K562 (cell line): Measurements from ENCODE around the gene SPRY4. TPM values are rescaled to one million over a fixed set of nuclear protein-coding genes. Genes with fewer than 3 reads are reported as not detected.

Experiments used
- CXXC5 ChIP-seq: fragments of 250-450 bp; sonication (Bioruptor Pico); IDR thresholded peaks from 2 replicates; pipeline ENCODE4 v1.8.0; 2022; ENCODE audit warnings: inconsistent platforms, mild to moderate bottlenecking, moderate library complexity
- ETV6 ChIP-seq, 3 experiments: fragments of 150-350 bp in 1 of 3; sonication (generic) in 1 of 3; formaldehyde crosslinking in 1 of 3; IDR thresholded peaks; 2 replicates each; pipeline versions ENCODE4 v1.6.1 to v1.8.0; 2014 to 2022; ENCODE audit warnings: borderline replicate concordance in 2 of 3, low read depth in 2 of 3, antibody characterized with exemption in 1 of 3, low read length in 1 of 3, mild to moderate bottlenecking in 1 of 3, missing genetic modification reagents in 1 of 3
- L3MBTL2 ChIP-seq: fragments of 450-650 bp; IDR thresholded peaks from 2 replicates; pipeline ENCODE4 v1.6.1; 2016; ENCODE audit warnings: mild to moderate bottlenecking, moderate library complexity
- NCOR1 ChIP-seq: fragments of 450-650 bp; IDR thresholded peaks from 2 replicates; pipeline ENCODE4 v1.6.1; 2016; ENCODE audit warnings: mild to moderate bottlenecking, moderate library complexity
- NR4A1 ChIP-seq, 2 experiments: fragments of 250-450 bp in 1 of 2; fragments of 450-650 bp in 1 of 2; sonication (Bioruptor Pico) in 1 of 2; IDR thresholded peaks; 2 replicates each; pipeline versions ENCODE4 v1.4.0 to v1.6.1; 2016 to 2020; ENCODE audit warnings: mild to moderate bottlenecking in 2 of 2, missing compliant biosample characterization in 1 of 2, missing genetic modification characterization in 1 of 2, moderate library complexity in 1 of 2
- RB1 ChIP-seq: fragments of 450-650 bp; IDR thresholded peaks from 2 replicates; pipeline ENCODE4 v1.6.1; 2017; ENCODE audit warnings: low read depth, mild to moderate bottlenecking
- RCOR1 ChIP-seq, 2 experiments: IDR thresholded peaks; 2 replicates each; pipeline ENCODE4 v1.6.1; 2012; ENCODE audit warnings: low read depth in 2 of 2, low read length in 2 of 2, borderline replicate concordance in 1 of 2, improper control_type of control experiment in 1 of 2
- SMAD1 ChIP-seq: fragments of 150-350 bp; IDR thresholded peaks from 2 replicates; pipeline ENCODE4 v1.6.1; 2014; ENCODE audit warnings: low read length, low read depth; ENCODE audit not compliant: partially characterized antibody
- SOX6 ChIP-seq: fragments of 450-650 bp; IDR thresholded peaks from 2 replicates; pipeline ENCODE4 v1.6.1; 2014; ENCODE audit warnings: mild to moderate bottlenecking
- SRSF3 ChIP-seq: fragments of 200-400 bp; formaldehyde crosslinking; IDR thresholded peaks from 2 replicates; pipeline ENCODE4 v1.6.1; 2016; ENCODE audit warnings: mild to moderate bottlenecking, low read length, moderate library complexity; ENCODE audit not compliant: insufficient read depth
- TAL1 ChIP-seq: fragments of 450-650 bp; IDR thresholded peaks from 2 replicates; pipeline ENCODE4 v1.6.1; 2016; ENCODE audit warnings: mild to moderate bottlenecking
- TEAD4 ChIP-seq, 2 experiments: sonication (generic) in 1 of 2; formaldehyde crosslinking in 1 of 2; IDR thresholded peaks; 2 replicates each; pipeline versions ENCODE4 v1.6.1 to v1.8.0; 2012 to 2022; ENCODE audit warnings: borderline replicate concordance in 1 of 2, inconsistent platforms in 1 of 2, low read length in 1 of 2, mild to moderate bottlenecking in 1 of 2, missing genetic modification reagents in 1 of 2
- ZNF121 ChIP-seq: sonication (generic); formaldehyde crosslinking; conservative IDR thresholded peaks from 2 replicates; pipeline ENCODE4 v1.8.0; 2022; ENCODE audit warnings: missing genetic modification reagents
- ZNF143 ChIP-seq: sonication (generic); formaldehyde crosslinking; IDR thresholded peaks from 2 replicates; pipeline ENCODE4 v1.9.0; 2022; ENCODE audit warnings: mild to moderate bottlenecking, missing genetic modification reagents
- ZNF263 ChIP-seq: sonication (generic); formaldehyde crosslinking; IDR thresholded peaks from 2 replicates; pipeline ENCODE4 v1.8.0; 2022; ENCODE audit warnings: mild to moderate bottlenecking, missing genetic modification reagents, borderline replicate concordance
- ZNF316 ChIP-seq: fragments of 450-650 bp; IDR thresholded peaks from 2 replicates; pipeline ENCODE4 v1.6.1; 2016
- ZNF324 ChIP-seq: fragments of 250-450 bp; sonication (Bioruptor Pico); IDR thresholded peaks from 2 replicates; pipeline ENCODE4 v1.4.0; 2020; ENCODE audit warnings: mild to moderate bottlenecking
- polyA plus RNA-seq, 8 experiments: library from polyadenylated mRNA; depleted of rRNA in 4 of 8; stranded (reverse) in 5 of 8; unstranded in 3 of 8; fragments of >200 nt; fragmentation: Nextera tagmentation in 2 of 8; fragmentation: Illumina TruSeq in 1 of 8; extraction: Ambion mirVana in 2 of 8; extraction: Trizol in 1 of 8; gene quantifications; 2 replicates each; pipeline versions ENCODE4 v1.2.1 to v1.2.3, GENCODE V29; 2011 to 2014; ENCODE audit warnings: inconsistent platforms in 1 of 8, missing spikeins in 1 of 8
- total RNA-seq, 7 experiments: library from RNA; depleted of rRNA in 6 of 7; stranded (reverse); fragments of >200 nt in 6 of 7; fragmentation: Illumina TruSeq in 2 of 7; extraction: Trizol in 2 of 7; gene quantifications; 2 replicates each; pipeline versions ENCODE4 v1.2.1 to v1.2.3, GENCODE V29; 2011 to 2021; ENCODE audit warnings: low replicate concordance in 1 of 7
- TF ChIP-seq, protein P1 (sequence below), 2 experiments: fragments of 450-650 bp in 1 of 2; IDR thresholded peaks; 2 replicates each; pipeline ENCODE4 v1.6.1; 2011 to 2017; ENCODE audit warnings: low read depth in 2 of 2, antibody characterized with exemption in 1 of 2, borderline replicate concordance in 1 of 2, low read length in 1 of 2, mild to moderate bottlenecking in 1 of 2, mixed read lengths in 1 of 2; ENCODE audit not compliant: control insufficient read depth in 1 of 2
- TF ChIP-seq, protein P2 (sequence below): fragments of 450-650 bp; IDR thresholded peaks from 2 replicates; pipeline ENCODE4 v1.7.1; 2018; ENCODE audit warnings: mild to moderate bottlenecking, low read depth; ENCODE audit not compliant: partially characterized antibody
- TF ChIP-seq, protein P3 (sequence below): fragments of 200-800 bp; sonication (Bioruptor generic); IDR thresholded peaks from 2 replicates; pipeline ENCODE4 v1.6.1; 2017; ENCODE audit warnings: missing genetic modification characterization, missing compliant biosample characterization

Gene SPRY4
- total and polyA plus RNA-seq, 9 of the 15 experiments (the other 6 are each of a cell fraction or from before 2014, with no cell fraction given) = 2.6 to 24.2 (median 9.5) TPM

DNA sequence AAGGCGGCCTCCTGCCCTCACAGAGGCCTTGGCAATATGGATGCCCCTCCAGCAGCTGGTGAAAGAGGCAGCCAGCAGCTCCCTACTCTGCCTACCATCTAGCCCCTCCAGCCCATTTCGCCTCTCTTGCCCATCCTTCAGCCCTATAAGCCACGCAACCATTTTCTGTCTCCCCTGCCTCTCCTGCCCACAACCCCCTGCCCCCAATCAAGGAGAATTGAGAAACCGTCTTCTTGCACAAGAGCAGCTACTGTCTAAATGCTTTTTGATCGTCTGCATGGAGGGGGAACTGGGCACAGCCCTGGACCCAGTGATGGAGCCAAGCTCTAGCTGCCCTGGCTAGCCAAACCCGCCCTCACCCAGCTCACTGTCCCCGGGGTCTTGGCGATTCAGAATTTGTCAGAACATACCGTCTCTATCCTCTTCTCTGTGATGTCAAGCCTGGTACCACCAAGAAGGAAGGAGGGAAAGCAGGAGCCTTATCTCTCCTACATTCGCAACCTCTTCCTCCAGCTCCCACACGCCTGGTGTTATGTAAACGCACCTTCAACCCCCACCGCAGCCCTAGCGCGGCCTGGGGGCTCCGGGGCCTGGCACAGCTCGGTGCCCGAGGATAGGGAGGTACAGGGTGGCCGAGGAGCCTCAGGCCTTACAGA lies 1.2 kb downstream of the SPRY4 start (continued):
- 0 out of 2 replicates have a peak, but pooled peaks have one; percentile 26 for TF ChIP-seq TAL1
- no peak for TF ChIP-seq ZNF121 (CRISPR knock-in tag)
- peak; percentile 39; the same call in 1 of the 2 replicates for TF ChIP-seq L3MBTL2
- TF ChIP-seq NR4A1 (CRISPR knock-in tag; IDR thresholded peaks at IDR 0.05) = no peak
- no peak for TF ChIP-seq NR4A1 (tag; IDR thresholded peaks at IDR 0.05)
- no peak for TF ChIP-seq ZNF316
- TF ChIP-seq, protein P1, sequence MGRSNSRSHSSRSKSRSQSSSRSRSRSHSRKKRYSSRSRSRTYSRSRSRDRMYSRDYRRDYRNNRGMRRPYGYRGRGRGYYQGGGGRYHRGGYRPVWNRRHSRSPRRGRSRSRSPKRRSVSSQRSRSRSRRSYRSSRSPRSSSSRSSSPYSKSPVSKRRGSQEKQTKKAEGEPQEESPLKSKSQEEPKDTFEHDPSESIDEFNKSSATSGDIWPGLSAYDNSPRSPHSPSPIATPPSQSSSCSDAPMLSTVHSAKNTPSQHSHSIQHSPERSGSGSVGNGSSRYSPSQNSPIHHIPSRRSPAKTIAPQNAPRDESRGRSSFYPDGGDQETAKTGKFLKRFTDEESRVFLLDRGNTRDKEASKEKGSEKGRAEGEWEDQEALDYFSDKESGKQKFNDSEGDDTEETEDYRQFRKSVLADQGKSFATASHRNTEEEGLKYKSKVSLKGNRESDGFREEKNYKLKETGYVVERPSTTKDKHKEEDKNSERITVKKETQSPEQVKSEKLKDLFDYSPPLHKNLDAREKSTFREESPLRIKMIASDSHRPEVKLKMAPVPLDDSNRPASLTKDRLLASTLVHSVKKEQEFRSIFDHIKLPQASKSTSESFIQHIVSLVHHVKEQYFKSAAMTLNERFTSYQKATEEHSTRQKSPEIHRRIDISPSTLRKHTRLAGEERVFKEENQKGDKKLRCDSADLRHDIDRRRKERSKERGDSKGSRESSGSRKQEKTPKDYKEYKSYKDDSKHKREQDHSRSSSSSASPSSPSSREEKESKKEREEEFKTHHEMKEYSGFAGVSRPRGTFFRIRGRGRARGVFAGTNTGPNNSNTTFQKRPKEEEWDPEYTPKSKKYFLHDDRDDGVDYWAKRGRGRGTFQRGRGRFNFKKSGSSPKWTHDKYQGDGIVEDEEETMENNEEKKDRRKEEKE (IDR thresholded peaks at IDR 0.05; ENCODE audit: borderline replicate concordance in 1 of 2, control insufficient read depth in 1 of 2, low read depth in 2 of 2, low read length in 1 of 2) = no peak
- peak; percentile 60 for TF ChIP-seq TEAD4 (IDR thresholded peaks at IDR 0.05; ENCODE audit: low read length)
- TF ChIP-seq TEAD4 (CRISPR knock-in tag; IDR thresholded peaks at IDR 0.05; ENCODE audit: borderline replicate concordance) = no peak
- peak; percentile 44 for TF ChIP-seq SOX6
- no peak for TF ChIP-seq ZNF263 (CRISPR knock-in tag)
- TF ChIP-seq ZNF324 (CRISPR knock-in tag) = no peak
- TF ChIP-seq RB1 = 0 out of 2 replicates have a peak, but pooled peaks have one; percentile 40
- peak; percentile 53 to 70; a peak in 3 of 4 replicates for TF ChIP-seq RCOR1 (IDR thresholded peaks at IDR 0.05; ENCODE audit: borderline replicate concordance in 1 of 2, low read depth in 2 of 2, low read length in 2 of 2)
- TF ChIP-seq SRSF3 = no peak
- TF ChIP-seq ZNF143 (CRISPR knock-in tag) = no peak
- TF ChIP-seq, protein P2, sequence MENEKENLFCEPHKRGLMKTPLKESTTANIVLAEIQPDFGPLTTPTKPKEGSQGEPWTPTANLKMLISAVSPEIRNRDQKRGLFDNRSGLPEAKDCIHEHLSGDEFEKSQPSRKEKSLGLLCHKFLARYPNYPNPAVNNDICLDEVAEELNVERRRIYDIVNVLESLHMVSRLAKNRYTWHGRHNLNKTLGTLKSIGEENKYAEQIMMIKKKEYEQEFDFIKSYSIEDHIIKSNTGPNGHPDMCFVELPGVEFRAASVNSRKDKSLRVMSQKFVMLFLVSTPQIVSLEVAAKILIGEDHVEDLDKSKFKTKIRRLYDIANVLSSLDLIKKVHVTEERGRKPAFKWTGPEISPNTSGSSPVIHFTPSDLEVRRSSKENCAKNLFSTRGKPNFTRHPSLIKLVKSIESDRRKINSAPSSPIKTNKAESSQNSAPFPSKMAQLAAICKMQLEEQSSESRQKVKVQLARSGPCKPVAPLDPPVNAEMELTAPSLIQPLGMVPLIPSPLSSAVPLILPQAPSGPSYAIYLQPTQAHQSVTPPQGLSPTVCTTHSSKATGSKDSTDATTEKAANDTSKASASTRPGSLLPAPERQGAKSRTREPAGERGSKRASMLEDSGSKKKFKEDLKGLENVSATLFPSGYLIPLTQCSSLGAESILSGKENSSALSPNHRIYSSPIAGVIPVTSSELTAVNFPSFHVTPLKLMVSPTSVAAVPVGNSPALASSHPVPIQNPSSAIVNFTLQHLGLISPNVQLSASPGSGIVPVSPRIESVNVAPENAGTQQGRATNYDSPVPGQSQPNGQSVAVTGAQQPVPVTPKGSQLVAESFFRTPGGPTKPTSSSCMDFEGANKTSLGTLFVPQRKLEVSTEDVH = no peak
- peak; percentile 79 for TF ChIP-seq SMAD1
- TF ChIP-seq NCOR1 = peak; percentile 72
- peak; percentile 91 to 95; a peak in 3 of 4 replicates for TF ChIP-seq ETV6 (IDR thresholded peaks at IDR 0.05; ENCODE audit: borderline replicate concordance in 1 of 2, low read depth in 2 of 2, low read length in 1 of 2)
- TF ChIP-seq ETV6 (CRISPR knock-in tag; IDR thresholded peaks at IDR 0.05; ENCODE audit: borderline replicate concordance) = no peak
- TF ChIP-seq CXXC5 (CRISPR knock-in tag) = peak; percentile 52
- TF ChIP-seq, protein P3, sequence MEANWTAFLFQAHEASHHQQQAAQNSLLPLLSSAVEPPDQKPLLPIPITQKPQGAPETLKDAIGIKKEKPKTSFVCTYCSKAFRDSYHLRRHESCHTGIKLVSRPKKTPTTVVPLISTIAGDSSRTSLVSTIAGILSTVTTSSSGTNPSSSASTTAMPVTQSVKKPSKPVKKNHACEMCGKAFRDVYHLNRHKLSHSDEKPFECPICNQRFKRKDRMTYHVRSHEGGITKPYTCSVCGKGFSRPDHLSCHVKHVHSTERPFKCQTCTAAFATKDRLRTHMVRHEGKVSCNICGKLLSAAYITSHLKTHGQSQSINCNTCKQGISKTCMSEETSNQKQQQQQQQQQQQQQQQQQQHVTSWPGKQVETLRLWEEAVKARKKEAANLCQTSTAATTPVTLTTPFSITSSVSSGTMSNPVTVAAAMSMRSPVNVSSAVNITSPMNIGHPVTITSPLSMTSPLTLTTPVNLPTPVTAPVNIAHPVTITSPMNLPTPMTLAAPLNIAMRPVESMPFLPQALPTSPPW = no peak
